Measurements from ENCODE around the gene SUV39H1. TPM values are rescaled to one million over a fixed set of nuclear protein-coding genes. Genes with fewer than 3 reads are reported as not detected.

The SUV39H1 gene
- total and polyA plus RNA-seq, 2 of the 8 experiments (the other 6 are each of a cell fraction or from before 2014, with no cell fraction given), result 14.8 to 27.8 TPM

- TF ChIP-seq, protein P1, sequence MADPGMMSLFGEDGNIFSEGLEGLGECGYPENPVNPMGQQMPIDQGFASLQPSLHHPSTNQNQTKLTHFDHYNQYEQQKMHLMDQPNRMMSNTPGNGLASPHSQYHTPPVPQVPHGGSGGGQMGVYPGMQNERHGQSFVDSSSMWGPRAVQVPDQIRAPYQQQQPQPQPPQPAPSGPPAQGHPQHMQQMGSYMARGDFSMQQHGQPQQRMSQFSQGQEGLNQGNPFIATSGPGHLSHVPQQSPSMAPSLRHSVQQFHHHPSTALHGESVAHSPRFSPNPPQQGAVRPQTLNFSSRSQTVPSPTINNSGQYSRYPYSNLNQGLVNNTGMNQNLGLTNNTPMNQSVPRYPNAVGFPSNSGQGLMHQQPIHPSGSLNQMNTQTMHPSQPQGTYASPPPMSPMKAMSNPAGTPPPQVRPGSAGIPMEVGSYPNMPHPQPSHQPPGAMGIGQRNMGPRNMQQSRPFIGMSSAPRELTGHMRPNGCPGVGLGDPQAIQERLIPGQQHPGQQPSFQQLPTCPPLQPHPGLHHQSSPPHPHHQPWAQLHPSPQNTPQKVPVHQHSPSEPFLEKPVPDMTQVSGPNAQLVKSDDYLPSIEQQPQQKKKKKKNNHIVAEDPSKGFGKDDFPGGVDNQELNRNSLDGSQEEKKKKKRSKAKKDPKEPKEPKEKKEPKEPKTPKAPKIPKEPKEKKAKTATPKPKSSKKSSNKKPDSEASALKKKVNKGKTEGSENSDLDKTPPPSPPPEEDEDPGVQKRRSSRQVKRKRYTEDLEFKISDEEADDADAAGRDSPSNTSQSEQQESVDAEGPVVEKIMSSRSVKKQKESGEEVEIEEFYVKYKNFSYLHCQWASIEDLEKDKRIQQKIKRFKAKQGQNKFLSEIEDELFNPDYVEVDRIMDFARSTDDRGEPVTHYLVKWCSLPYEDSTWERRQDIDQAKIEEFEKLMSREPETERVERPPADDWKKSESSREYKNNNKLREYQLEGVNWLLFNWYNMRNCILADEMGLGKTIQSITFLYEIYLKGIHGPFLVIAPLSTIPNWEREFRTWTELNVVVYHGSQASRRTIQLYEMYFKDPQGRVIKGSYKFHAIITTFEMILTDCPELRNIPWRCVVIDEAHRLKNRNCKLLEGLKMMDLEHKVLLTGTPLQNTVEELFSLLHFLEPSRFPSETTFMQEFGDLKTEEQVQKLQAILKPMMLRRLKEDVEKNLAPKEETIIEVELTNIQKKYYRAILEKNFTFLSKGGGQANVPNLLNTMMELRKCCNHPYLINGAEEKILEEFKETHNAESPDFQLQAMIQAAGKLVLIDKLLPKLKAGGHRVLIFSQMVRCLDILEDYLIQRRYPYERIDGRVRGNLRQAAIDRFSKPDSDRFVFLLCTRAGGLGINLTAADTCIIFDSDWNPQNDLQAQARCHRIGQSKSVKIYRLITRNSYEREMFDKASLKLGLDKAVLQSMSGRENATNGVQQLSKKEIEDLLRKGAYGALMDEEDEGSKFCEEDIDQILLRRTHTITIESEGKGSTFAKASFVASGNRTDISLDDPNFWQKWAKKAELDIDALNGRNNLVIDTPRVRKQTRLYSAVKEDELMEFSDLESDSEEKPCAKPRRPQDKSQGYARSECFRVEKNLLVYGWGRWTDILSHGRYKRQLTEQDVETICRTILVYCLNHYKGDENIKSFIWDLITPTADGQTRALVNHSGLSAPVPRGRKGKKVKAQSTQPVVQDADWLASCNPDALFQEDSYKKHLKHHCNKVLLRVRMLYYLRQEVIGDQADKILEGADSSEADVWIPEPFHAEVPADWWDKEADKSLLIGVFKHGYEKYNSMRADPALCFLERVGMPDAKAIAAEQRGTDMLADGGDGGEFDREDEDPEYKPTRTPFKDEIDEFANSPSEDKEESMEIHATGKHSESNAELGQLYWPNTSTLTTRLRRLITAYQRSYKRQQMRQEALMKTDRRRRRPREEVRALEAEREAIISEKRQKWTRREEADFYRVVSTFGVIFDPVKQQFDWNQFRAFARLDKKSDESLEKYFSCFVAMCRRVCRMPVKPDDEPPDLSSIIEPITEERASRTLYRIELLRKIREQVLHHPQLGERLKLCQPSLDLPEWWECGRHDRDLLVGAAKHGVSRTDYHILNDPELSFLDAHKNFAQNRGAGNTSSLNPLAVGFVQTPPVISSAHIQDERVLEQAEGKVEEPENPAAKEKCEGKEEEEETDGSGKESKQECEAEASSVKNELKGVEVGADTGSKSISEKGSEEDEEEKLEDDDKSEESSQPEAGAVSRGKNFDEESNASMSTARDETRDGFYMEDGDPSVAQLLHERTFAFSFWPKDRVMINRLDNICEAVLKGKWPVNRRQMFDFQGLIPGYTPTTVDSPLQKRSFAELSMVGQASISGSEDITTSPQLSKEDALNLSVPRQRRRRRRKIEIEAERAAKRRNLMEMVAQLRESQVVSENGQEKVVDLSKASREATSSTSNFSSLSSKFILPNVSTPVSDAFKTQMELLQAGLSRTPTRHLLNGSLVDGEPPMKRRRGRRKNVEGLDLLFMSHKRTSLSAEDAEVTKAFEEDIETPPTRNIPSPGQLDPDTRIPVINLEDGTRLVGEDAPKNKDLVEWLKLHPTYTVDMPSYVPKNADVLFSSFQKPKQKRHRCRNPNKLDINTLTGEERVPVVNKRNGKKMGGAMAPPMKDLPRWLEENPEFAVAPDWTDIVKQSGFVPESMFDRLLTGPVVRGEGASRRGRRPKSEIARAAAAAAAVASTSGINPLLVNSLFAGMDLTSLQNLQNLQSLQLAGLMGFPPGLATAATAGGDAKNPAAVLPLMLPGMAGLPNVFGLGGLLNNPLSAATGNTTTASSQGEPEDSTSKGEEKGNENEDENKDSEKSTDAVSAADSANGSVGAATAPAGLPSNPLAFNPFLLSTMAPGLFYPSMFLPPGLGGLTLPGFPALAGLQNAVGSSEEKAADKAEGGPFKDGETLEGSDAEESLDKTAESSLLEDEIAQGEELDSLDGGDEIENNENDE (IDR thresholded peaks at IDR 0.05; ENCODE audit: insufficient replicate concordance, low read length), result no peak
- TF ChIP-seq HDAC6 (IDR thresholded peaks at IDR 0.05; ENCODE audit: low read depth, low read length) (no peak), KDM5A (IDR thresholded peaks at IDR 0.05; ENCODE audit: low read length) (no peak), MAX (IDR thresholded peaks at IDR 0.05) (no peak), TEAD4 (IDR thresholded peaks at IDR 0.05; ENCODE audit: low read depth, low read length) (no peak), CHD1 (IDR thresholded peaks at IDR 0.05; ENCODE audit: low read depth, low read length) (no peak), POLR2A (IDR thresholded peaks at IDR 0.05; ENCODE audit: control extremely low read depth in 1 of 2, low read depth in 2 of 2, low read length in 2 of 2) (no peak), TBP (IDR thresholded peaks at IDR 0.05; ENCODE audit: low read depth, low read length) (no peak)
Observed at GRCh38 chrX:48677516-48677915, 19.0 kb upstream of the SUV39H1 start (continued).
